HG03342 (cell line): ENCODE data around the gene SH3GLB1.

ENCODE experiments used
- ATAC-seq: cut with Tn5 transposase; IDR thresholded peaks from one replicate; pipeline ENCODE4 v1.9.1; 2021; ENCODE audit warnings: mild to moderate bottlenecking, moderate library complexity; ENCODE audit not compliant: unreplicated experiment

The SH3GLB1 gene

DNA sequence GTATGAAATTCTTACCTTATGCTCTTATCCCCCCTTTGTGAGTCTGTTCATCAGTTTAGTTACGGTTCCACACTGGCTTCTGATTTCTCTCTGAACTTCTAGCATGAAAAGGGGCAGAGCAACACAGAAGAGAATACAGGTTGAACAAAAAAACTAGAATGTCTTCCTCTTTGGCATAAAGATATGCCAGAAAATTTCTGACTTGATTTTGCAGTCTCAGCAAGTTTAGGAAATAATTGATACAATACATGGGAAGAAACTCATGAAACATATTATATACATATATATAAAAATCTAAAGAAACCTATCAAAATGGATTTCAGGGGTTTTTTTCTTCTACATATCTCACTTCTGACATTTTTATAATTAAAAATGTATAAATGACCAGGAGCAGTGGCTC lies 27.0 kb downstream of the SH3GLB1 start:
- ATAC-seq, result no peak

DNA sequence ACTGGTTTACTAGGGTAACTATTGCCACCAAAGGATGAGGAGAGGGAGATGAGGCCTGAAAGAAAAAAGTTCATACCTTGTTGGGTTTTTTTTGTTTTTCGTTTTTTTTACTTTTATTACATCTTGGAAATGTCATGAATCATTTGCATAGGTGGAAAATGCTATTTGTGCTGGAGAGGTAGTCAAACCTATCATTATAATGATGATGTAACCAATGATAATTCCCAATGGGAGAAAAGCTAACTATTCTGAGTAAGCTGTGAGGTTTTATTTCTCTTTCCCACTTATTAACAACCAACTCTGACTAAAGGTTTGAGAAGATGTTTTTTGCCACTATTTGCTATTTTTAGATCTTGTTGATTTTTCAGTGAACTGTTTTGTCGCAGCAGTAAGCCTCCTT lies 29.0 kb downstream of the SH3GLB1 start:
- no peak for ATAC-seq

DNA sequence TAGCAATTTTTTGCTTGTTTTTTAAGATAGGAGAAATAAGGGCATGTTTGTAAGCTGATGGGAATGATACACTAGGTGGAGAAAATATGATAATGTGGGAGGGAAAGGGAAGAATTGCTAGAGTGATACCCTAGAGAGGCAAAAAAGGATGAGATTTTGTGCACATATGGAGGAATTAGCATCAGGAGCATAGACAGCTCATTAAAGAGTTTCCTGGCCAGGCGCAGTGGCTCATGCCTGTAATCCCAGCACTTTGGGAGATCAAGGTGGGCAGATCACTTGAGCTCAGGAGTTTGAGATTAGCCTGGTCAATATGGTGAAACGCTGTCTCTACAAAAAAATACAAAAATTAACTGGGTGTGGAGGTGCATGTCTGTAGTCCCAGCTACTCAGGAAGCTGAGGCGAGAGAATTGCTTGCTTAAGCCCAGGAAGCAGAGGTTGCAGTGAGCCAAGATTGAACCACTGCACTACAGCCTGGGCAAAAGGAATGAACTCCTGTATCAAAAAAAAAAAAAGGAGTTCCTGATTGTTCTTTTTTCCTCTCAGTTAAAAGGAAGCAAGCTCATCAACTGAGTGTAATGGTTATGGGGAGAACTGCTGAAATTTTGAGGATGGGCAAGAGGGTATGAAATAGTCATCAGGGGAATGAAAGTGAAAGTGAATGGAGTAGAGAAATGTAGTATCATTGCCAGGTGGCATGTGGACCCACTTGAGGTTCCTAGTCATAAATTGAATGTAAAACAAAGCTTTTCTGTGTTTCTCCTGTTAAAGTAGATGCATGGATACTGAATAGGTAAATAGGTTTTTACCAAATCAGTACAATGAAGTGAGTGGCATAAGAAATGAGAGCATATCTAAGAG lies 35.5 kb downstream of the SH3GLB1 start:
- peak; percentile 70 for ATAC-seq

DNA sequence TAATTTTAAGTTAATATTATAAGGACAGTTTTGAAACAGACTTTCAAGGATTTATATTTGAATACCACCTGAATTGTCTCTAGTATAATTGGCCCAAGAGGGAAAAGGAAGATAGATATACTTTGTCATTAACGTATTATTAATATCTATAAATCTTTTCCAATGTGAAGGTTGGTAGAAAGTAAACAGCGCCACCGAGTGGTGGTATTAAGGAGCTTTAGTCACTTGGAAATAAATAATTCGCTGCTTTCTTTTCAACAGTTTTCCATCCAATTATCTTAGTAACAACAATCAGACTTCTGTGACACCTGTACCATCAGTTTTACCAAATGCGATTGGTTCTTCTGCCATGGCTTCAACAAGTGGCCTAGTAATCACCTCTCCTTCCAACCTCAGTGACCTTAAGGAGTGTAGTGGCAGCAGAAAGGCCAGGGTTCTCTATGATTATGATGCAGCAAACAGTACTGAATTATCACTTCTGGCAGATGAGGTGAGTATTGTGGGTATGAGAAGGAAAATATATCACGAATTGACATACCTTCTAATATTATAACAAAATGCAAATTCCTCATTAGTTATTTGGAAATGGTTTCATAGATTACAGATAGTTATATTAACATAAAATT lies 37.7 kb downstream of the SH3GLB1 start:
- no peak for ATAC-seq

DNA sequence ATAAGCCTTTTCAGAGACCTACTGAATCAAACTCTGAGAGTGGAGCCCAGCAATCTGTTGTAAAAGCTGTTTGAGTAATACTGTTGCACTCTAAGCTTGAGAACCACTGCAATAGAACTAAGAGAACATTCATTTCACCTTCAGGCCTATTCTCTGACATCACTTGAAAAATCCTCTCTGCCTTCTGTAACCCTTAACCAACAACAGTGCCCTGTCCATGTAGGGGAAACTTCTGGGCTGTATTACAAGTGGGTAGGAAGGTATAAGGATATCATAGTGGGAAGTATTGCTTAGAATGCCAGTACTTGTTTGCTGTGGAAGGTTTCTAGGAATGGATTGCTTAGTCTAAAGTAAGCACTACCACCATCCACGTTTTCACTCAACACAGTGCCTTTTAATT lies 42.9 kb downstream of the SH3GLB1 start:
- ATAC-seq, result no peak

DNA sequence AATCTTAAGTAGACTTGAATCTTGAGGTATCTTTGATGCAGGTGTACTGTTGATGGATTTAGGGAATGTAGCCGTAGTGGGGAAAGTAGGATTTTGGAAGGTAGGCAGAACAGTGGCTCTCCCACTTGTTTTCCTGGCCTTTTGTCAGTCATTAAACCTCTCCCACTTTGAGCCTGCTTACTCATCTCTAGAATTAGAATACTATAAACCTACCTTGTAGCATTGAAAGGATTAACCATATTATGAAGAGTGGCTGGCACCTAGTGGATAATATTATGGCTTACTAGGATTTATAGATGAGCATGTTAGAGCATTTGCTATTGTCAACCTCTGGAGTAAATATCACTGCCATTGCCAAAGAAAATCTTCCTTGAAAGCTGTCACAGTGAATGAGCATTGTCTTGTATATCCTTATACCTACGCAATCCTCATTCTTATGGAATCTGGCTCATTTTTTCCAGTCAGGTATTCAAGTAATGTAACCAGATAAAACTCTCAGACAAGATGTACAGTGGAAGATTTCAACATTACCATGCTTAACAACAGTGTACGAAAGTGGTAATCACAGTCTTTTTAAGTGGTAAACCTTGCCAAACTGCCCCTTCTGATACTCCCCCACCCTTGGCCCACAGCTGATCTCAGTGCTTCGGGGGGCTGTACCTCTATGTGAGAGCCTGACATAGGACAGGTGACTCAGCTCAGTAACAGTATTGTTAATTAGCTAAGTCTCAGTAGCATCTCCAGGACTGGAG lies 44.4 kb downstream of the SH3GLB1 start:
- ATAC-seq, result no peak

DNA sequence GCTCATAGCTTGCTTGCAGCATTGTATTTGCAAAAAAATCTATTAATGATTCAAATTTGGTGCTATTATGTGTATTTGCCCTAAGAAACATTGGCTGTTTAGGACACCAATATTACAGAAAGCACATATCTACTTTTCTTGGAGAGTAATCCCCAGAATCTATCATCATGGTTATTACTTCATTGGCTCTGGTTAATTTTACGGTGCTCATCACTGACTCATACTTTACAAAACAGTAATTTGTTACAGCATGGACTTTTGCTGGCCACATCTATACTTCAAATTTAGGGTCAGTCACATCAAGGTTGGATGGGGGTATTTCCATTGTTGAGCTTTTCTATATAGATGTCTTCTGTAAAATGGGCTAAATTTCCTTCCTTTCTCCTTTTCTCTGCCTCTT lies 45.7 kb downstream of the SH3GLB1 start:
- no peak for ATAC-seq

DNA sequence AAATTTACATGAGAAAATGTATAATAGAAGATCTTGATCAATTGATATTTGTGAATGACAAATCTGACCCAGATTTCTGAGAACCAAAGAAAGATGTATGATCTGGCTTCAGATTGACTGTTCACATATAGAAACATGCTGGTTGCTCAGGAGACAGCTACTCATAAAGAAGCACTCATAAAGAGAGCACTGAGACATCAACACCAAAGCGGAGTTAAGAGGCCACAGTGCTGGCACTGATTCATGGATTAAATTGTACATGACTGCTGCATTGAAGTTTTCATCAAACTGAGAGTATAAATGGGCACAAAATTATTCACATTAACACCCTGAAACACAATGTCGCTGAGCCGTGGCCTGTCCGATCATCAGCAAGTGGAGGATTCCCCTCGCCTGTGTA lies 46.2 kb downstream of the SH3GLB1 start:
- ATAC-seq, result no peak

DNA sequence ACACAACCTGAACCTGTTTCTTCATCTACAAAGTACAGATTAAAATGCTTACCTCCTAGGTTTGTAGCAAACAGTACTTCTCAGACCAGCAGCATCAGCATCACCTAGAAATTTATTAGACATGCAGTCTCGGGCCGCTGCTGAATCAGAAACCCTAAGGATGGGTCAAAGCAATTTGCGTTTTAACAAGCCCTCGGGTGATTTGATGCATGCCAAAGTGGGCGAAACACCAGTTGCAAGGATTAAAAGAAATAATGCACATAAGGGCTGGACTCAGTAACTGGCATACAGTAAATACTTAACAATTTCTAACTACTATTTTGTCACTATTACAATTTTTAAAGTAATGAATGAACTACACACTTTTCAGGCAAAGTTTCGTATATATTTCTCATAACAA lies 47.5 kb downstream of the SH3GLB1 start:
- no peak for ATAC-seq

DNA sequence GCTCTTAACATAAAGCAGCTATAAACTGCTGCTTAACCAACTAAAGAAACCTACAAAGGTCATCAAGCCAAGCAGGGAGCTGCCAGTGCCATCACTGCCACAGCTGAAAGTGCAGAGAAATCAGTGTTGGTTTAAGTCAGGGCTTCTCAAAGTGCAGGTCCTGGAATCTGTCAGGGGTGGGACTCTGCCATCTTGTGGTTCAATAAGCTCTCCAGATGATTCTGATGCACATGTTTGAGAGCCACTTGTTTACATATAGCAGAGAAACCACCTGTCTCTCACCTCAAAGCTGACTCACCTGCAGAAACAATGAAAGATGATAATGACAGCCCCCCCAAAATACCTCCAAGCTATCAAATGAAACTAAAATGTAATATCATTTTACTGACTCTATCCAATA lies 49.3 kb downstream of the SH3GLB1 start:
- ATAC-seq, result no peak

DNA sequence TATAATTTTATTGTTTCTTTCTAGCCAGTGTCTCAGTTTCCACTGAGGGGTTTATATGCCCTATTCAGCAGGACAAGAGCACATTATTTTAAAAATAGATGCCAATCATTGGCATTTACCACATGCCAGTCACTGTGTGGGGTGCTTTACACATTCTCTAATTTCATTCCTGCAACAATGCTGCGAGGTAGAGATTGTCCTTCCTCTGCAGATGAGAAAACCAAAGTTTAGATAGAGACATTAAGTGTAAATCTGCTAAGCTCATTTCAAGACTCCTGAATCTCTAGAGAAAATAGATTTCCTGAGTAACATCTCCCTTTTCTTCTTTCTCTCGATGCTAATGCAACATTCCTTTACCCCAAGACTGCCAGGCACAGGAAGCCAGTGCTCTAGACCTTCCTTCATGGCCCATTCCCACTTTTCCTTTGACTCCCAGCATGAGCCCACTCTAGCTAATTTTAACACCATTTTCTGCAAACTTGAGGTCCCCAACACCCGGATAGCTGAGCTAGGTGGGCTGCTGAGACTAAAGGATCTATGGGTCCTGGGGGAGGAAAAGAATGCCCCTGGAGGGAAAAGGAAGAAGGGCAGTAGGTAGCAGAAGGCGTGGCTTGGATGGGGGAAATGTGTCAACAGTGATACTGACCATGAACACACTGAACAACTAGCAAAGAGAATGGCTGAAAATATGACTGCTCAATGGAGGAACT lies 50.0 kb downstream of the SH3GLB1 start:
- no peak for ATAC-seq

DNA sequence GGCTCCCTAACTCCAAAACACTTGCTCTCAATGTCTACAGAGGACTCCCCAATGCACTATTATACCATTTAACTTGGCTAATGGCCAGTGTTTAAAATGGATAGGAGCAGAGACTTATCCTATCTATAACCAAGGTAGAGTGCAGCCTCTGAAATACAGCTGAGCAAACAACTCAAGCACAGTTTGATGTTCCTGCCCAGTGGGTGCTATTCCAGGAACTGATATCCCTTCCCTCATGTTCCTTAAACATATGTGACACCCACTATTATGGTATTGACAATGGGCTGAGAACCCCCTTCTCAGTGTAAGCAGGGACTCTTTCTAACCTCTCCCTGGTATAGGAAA lies 51.7 kb downstream of the SH3GLB1 start:
- no peak for ATAC-seq

DNA sequence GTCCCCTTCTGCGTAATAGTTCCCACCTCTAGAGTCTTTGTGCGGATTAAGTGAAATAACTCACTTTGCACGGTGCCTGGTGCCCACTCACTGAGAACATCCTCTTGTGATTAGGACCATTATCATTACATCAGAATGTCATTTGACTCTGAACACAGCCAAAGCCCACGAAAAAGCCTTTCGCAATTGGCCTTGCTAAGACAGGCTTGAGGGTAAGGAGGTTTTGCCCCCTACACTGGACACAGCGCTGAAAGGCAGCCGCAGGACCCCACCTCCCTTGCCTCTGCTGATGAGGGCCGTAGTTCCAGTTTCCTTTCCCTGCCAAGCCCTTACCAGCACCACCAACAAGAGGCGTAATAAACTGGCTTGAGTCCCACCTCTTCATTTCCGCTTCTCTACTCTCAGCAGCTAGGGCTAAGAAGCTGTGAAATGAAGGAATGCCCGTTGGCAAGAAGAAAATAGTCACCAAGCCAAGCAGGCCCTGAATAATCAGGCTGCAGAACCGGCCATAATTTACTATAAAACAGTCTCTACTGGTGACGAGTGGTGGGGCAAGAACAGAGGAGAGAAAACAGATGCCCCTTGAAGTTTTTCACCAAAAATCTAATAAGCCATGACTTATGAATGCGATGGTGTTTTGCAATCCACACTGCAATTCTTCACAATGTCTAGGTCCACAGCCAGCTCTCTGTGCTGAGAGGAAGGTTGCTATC lies 53.1 kb downstream of the SH3GLB1 start:
- no peak for ATAC-seq

DNA sequence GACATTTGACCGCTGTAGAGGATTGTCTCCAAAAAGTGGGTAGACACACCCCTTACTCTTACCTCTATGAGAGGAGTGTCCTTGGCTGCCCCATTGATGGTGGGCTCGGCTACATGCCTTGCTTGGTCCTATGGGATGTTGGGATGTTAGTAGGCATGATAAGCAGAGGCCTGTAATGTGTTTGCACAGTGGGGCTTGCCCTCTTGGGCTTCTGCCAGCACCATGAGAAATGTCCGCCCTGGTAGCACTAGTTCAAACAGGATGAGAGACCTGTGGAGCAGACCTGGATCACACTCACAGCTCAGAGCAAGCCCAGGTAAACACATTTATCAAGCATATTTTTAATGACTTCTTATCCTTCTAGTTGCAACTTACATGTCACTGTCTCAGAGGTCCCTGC lies 54.2 kb downstream of the SH3GLB1 start:
- no peak for ATAC-seq

DNA sequence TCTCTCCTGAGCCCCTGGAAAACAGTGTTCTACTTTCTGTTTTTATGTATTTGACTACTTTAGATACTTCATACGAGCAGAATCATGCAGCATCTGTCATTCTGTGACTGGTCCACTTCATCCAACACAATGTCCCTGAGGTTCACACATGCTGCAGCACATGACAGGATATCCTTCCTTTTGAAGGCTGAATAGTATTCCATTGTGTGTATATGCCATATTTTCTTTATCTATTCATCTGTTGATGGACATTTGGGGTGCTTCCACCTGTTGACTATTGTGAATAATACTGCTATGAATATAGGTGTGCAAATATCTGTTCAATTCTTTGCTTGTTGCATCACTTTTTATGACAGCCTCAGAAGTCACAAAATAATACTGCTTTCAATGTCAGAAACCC lies 55.8 kb downstream of the SH3GLB1 start:
- ATAC-seq, result no peak

DNA sequence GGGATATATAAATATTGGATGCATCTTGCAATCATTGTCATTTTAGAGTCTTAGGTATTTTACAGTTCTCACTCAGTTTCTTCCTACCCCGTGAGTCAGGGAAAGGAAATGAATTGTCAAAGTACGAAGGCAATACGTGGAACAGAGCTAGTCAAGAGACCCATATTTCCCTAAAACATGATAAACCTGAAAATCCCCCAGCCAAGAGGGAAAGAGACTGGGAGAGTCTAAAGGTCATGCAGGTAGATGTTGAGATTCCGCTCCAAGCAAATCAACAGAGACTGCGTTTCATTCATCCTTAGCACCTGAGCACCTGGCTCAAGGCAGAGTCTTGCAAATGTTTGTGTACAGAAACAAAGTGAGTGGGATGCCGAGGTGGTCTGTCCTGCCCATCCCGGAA lies 58.0 kb downstream of the SH3GLB1 start:
- ATAC-seq, result no peak

DNA sequence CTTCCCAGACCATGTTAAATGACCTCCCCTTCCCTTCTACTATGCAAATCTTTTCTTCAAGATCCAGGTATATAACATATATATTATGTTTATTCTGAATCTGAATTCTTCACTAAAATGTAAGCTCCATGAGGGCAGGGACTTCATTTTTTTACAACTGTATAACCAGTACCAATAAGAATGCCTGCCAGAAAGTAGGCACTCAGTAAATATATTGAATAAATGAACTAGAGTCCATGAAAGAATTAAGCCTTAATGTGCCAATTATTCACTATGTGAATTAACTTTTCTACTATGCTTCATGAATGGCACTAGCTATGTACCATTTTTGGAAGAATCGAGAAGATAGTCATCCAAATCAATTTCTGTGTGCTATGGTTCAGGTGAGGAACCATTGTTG lies 60.1 kb downstream of the SH3GLB1 start:
- ATAC-seq, result no peak

DNA sequence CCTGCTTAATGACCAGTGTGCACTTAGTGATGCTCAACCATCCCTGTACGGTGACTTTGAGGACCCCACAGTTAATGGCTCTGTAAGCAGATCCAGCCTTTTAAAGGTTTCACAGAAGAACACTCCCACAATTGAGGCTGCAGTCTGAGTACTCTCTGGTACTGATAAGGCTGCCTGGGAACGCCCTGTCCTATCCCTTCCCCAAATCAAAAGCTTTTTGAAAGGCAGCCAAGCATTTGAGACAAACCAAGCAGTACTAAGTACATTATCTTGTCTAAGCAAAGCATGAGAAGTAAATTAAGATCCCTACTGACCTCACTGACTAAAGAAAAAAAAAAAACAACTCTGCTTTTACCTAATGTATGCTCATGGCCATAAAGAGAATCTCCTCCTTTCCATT lies 60.7 kb downstream of the SH3GLB1 start:
- ATAC-seq, result no peak

DNA sequence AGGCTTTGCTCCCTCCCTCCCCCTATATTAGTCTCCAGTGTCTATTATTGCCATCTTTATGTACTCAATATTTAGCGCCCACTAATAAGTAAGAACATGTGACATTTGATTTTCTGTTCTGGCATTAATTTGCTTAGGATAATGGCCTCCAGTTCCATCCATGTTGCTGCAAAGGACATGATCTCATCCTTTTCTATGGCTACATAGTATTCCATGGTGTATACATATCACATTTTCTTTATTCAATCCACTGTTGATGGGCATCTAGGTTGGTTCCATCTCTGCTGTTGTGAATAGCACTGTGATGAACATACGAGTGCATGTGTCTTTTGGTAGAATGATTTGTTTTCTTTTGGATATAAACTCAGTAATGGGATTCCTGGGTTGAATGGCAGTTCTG lies 61.3 kb downstream of the SH3GLB1 start:
- no peak for ATAC-seq

DNA sequence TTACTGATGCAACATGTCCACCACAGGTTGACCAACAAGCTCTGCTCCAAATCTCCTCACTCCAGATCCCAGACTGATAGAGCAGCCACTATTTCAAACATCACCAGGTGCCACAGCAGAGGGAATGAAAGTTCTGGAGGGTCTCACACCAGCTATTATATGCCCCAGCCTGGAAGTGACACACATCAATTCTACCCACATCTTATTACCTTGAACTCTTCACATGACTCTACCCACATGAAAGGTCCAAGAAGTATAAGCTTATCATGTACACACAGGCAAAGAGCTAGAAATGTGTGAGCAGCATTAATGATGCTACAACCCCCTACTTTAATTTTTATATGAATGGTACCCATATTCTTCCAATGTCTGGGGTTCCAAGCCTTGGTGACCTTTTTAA lies 64.2 kb downstream of the SH3GLB1 start:
- ATAC-seq, result no peak

DNA sequence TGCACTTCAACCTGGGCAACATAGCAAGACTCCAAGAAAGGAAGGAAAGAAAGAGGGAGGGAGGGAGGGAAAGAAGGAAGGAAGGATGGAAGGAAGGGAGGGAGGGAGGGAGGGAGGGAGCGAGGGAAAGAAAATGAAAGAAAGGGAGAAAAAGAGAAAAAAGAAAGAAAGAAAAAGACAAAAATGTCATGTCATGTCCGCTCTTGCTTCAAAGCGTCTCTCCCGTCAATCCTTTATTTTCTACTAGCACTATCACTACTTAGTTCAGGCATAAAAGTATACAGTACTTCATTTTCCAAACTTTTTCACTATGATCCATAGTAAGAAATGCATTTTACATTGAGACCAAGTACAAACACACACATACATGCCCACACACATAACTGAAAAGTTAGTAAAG lies 64.7 kb downstream of the SH3GLB1 start:
- ATAC-seq, result no peak
